Upper lobe of left lung (tissue), 6 donors: ENCODE results near the gene PROSER3. TPM values are rescaled to one million over a fixed set of nuclear protein-coding genes. Genes with fewer than 3 reads are reported as not detected.
A peak's percentile ranks its signal among the peaks of the same experiment; 100 is the strongest.

Experiments
- ATAC-seq, 2 donors: fragments of 200-7000 bp; cut with Tn5 transposase; one replicate each; pipeline ENCODE4 v1.9.1; 2022; ENCODE audit warnings: mild to moderate bottlenecking in 2 of 2, moderate library complexity in 2 of 2; ENCODE audit not compliant: low FRiP score in 2 of 2
- DNase-seq, 2 donors: peaks; one replicate each; pipeline ENCODE4 v3.0.0-alpha.2; 2019 to 2020
- H3K27ac ChIP-seq, 4 donors: fragments of 200-600 bp; sonication (generic); one replicate each; pipeline ENCODE4 v1.5.1; 2016 to 2019
- H3K27me3 ChIP-seq, 4 donors: fragments of 200-600 bp; sonication (generic); one replicate each; pipeline ENCODE4 v1.5.1; 2017 to 2019
- H3K36me3 ChIP-seq, 4 donors: fragments of 200-600 bp; sonication (generic); one replicate each; pipeline ENCODE4 v1.5.1; 2016 to 2019
- H3K4me1 ChIP-seq, 4 donors: fragments of 200-600 bp; sonication (generic); one replicate each; pipeline ENCODE4 v1.5.1; 2018 to 2019
- H3K4me3 ChIP-seq, 4 donors: fragments of 200-600 bp; sonication (generic); one replicate each; pipeline ENCODE4 v1.5.1; 2017 to 2019; ENCODE audit warnings: mild to moderate bottlenecking in 2 of 4, moderate library complexity in 1 of 4
- H3K9me3 ChIP-seq, 4 donors: fragments of 200-600 bp; sonication (generic); one replicate each; pipeline ENCODE4 v1.5.1; 2018 to 2019
- CTCF ChIP-seq, 6 experiments: fragments of 450-650 bp in 4 of 6; fragments of 200-600 bp in 2 of 6; sonication (generic) in 2 of 6; IDR thresholded peaks; one replicate each; pipeline ENCODE4 v1.5.1; 2016 to 2019; ENCODE audit warnings: antibody characterized with exemption in 6 of 6
- EP300 ChIP-seq, 4 donors: sonication (generic); formaldehyde crosslinking; IDR thresholded peaks; one replicate each; pipeline ENCODE4 v1.5.1; 2017; ENCODE audit warnings: antibody characterized with exemption in 4 of 4, control low read depth in 2 of 4
- POLR2A ChIP-seq, 4 donors: fragments of 450-650 bp; IDR thresholded peaks; one replicate each; pipeline ENCODE4 v1.5.1; 2016 to 2017; ENCODE audit warnings: antibody characterized with exemption in 4 of 4, mild to moderate bottlenecking in 2 of 4
- POLR2AphosphoS5 ChIP-seq, 2 donors: sonication (generic); formaldehyde crosslinking; IDR thresholded peaks; one replicate each; pipeline ENCODE4 v1.5.1; 2017; ENCODE audit warnings: antibody characterized with exemption in 2 of 2
- WGBS, 2 donors: methylation state at CpG; one replicate each; pipeline ENCODE4 v1.1.5; 2017 to 2018; 5-methylcytosine and 5-hydroxymethylcytosine counted together
- total RNA-seq, 6 donors: library from RNA; depleted of rRNA in 4 of 6; stranded (reverse); fragments of >200 nt in 4 of 6; gene quantifications; one replicate each; pipeline versions ENCODE4 v1.1.0 to v1.2.1, GENCODE V29; 2016 to 2021
- donor health status: DM: no; HTN: no; CAD: no; lungs with moderate emphysema.
- donor health status: DM: no; HTN: yes; CAD: no; lungs with severe emphysema.

PROSER3 gene
- total RNA-seq, 6 donors from 2014 or later: 13.8 to 32.5 (median 19.5) TPM

DNA sequence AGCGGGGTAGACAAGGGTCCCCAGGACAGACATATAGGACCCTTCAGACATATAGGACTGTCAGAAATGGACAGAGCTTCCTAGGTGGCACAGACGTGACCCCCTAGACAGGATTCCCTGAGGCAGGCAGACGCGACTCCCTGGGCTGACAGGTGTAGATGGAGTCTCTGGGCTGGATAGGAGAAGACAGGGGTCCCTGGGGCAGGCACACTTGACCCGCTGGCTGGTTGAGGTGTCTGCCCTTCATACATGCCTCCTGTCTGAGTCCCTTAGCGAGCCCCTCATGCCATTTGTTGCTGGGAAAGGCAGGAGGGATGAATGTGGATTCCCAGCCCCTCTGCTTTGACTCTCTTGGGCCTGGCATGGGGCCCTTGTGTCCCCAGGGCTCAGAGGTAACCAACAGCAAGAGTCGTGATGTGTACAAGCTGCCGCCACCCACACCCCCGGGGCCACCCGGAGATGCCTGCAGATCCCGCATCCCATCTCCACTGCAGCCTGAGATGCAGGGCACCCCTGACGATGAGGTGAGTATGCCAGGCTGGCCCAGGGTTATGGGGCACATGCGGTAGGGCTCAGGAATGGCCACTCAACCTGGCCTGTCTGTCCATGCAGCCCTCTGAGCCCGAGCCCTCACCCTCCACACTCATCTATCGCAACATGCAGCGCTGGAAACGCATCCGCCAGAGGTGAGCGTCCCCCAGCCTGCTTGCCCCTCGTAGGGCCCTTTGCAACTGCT, 4.2 kb upstream of the PROSER3 start:
- H3K27me3 ChIP-seq: peaks cover 0 to 3% (median 1%) of the 10 kb centered on the region in 4 donors
- 93 to 95% methylated on average over 8 to 20 of the region's 20 CpGs for WGBS, 2 donors
- H3K36me3 ChIP-seq: peaks cover 15 to 34% (median 29%) of the 10 kb centered on the region in 4 donors
- ATAC-seq (no peak), DNase-seq (peak in 1 of 2 donors; percentile 65)
- TF ChIP-seq POLR2A (IDR thresholded peaks at IDR 0.05) (no peak), EP300 (IDR thresholded peaks at IDR 0.05) (no peak), CTCF (IDR thresholded peaks at IDR 0.05) (no peak), POLR2AphosphoS5 (IDR thresholded peaks at IDR 0.05) (no peak)
- H3K9me3 ChIP-seq: no peaks in the 10 kb centered on the region
- no peak overlapping the region for H3K4me3 ChIP-seq
- peaks cover 35 to 50% (median 41%) of the 10 kb centered on the region in 4 donors for H3K4me1 ChIP-seq
- peak overlapping the region in 2 of 4 donors; percentile 92 to 93 for H3K27ac ChIP-seq

GRCh38 chr19:35754370-35755130, 3.4 kb upstream of the PROSER3 start:
- H3K4me3 ChIP-seq: no peak overlapping the region
- peaks cover 0 to 3% (median 1%) of the 10 kb centered on the region in 4 donors for H3K27me3 ChIP-seq
- H3K4me1 ChIP-seq: peaks cover 36 to 47% (median 39%) of the 10 kb centered on the region in 4 donors
- peaks cover 15 to 34% (median 29%) of the 10 kb centered on the region in 4 donors for H3K36me3 ChIP-seq
- WGBS, 2 donors: 82 to 85% methylated on average over 13 of the region's 13 CpGs
- no peak for DNase-seq
- no peaks in the 10 kb centered on the region for H3K9me3 ChIP-seq
- ATAC-seq: no peak
- H3K27ac ChIP-seq: peak overlapping the region; percentile 86 to 98 (median 92)
- TF ChIP-seq EP300 (IDR thresholded peaks at IDR 0.05) (no peak), CTCF (IDR thresholded peaks at IDR 0.05) (no peak), POLR2A (IDR thresholded peaks at IDR 0.05) (no peak), POLR2AphosphoS5 (IDR thresholded peaks at IDR 0.05) (no peak)

- Histone ChIP-seq H3K4me1 (peaks cover 32 to 46% (median 35%) of the 10 kb centered on the region in 4 donors), H3K9me3 (no peaks in the 10 kb centered on the region), H3K27ac (peak overlapping the region; percentile 86 to 98 (median 92)), H3K4me3 (peak overlapping the region in 3 of 4 donors; percentile 25 to 99 (median 45)), H3K36me3 (peaks cover 15 to 34% (median 29%) of the 10 kb centered on the region in 4 donors), H3K27me3 (peaks cover 0 to 3% (median 1%) of the 10 kb centered on the region in 4 donors)
- TF ChIP-seq CTCF (IDR thresholded peaks at IDR 0.05) (no peak), EP300 (IDR thresholded peaks at IDR 0.05) (no peak), POLR2A (IDR thresholded peaks at IDR 0.05) (no peak), POLR2AphosphoS5 (IDR thresholded peaks at IDR 0.05) (no peak)
- WGBS, 2 donors: 58 to 62% methylated on average over 17 of the region's 17 CpGs
- DNase-seq: no peak
- ATAC-seq: no peak
Measured at GRCh38 chr19:35755131-35755549, 2.8 kb upstream of the PROSER3 start.

GRCh38 chr19:35755550-35756376, 2.2 kb upstream of the PROSER3 start:
- H3K4me1 ChIP-seq: peaks cover 32 to 43% (median 34%) of the 10 kb centered on the region in 4 donors
- peak overlapping the region in 3 of 4 donors; percentile 25 to 99 (median 45) for H3K4me3 ChIP-seq
- H3K27me3 ChIP-seq: peaks cover 0 to 3% (median 1%) of the 10 kb centered on the region in 4 donors
- no peaks in the 10 kb centered on the region for H3K9me3 ChIP-seq
- WGBS, 2 donors: 36 to 43% methylated on average over 47 to 70 of the region's 74 CpGs
- no peak for TF ChIP-seq POLR2A (IDR thresholded peaks at IDR 0.05)
- peak; percentile 2 to 38 for TF ChIP-seq POLR2AphosphoS5 (IDR thresholded peaks at IDR 0.05)
- DNase-seq (peak; percentile 35 to 95), ATAC-seq (peak in 1 of 2 donors; percentile 72)
- peaks cover 15 to 35% (median 29%) of the 10 kb centered on the region in 4 donors for H3K36me3 ChIP-seq
- H3K27ac ChIP-seq: peak overlapping the region; percentile 86 to 98 (median 92)
